Femur (tissue), 1 donor: ENCODE measurements around the gene ZNF594.
"Not testable (repeated sequence)": the region's sequence is repeated elsewhere in the genome, so short reads cannot be mapped to it uniquely, and the experiment has no call there.

Experiments used
- DNase-seq: peaks from one replicate; pipeline ENCODE4 v3.0.0-alpha.2; 2017

The ZNF594 gene

DNA sequence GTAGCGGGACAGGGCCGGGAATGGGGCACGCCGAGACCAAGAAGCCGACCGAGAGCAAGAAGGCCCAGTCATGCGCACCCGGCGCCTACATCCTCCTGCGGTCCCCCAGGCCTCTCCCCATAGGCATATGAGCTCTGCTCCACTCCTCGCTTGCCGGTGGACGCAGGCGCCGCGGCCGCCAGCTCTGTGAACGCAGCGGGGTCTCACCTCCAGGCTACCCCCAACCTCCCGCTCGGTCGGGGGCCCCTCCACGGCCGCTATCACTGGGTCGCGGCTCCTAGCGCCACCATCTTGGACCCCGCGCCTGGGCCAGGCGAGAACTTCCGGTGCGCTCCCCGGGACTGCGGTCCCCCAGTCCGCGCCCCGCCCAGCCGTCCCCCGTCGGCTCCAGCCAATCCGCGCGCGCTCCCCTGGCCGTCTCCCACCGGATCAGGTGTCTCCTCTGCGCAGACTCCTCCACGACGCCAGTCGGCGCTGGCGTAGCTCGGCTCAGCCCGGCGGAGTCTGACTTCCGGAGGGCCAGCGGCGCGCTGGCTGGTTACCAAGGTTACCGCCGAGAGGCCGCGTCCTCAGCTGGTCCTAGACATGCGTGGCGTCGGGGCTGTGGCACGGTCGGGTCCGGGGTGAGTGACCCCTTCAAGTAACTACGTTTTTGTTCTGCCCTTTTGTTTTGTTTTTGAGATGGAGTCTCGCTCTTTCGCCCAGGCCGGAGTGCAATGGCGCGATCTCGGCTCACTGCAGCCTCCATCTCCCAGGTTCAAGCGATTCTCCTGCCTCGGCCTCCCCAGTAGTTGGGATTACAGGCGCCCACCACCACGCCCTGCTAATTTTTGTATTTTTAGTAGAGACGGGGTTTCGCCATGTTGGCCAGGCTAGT, at the start of gene ZNF594:
Gene ZNF594 (minus strand): TSS at position 328 of the 877 bp plus-strand sequence. CDS start 7,612 bp downstream, outside the sequence.
- peak; percentile 98 for DNase-seq

DNA sequence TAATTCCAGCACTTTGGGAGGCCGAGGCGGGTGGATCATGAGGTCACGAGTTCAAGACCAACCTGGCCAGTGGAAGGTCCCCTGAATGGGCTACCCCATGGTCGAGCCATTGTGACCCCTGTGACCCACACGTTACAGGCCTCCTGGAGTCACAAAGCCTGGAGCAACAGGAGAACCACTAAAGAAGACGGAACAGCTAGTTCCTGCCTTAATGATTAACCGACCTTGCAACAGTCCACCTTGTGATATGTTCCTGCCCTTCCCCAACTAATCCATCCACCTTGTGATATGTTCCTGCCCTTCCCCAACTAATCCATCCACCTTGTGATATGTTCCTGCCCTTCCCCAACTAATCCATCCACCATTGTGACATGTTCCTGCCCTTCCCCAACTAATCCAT, 48.1 kb upstream of the ZNF594 start:
- not testable (repeated sequence) for DNase-seq

DNA sequence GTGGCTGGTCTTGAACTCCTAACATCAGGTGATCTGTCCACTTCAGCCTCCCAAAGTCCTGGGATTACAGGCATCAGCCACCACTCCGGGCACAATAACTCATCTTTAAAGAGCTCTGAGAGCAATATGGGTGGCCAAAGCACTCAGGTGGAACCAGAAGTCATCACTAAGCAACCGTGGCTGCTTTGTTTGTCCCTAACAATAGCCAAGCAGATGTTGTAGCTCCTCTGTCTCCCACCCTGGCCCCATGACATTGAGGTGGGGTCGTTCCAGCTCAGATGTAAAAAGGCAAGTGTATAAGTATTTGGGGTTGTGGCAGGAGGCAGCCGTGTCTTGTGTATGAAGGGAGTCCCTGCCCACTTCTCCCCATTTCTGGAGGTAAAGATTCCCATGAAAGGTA, 46.7 kb upstream of the ZNF594 start:
- no peak for DNase-seq

DNA sequence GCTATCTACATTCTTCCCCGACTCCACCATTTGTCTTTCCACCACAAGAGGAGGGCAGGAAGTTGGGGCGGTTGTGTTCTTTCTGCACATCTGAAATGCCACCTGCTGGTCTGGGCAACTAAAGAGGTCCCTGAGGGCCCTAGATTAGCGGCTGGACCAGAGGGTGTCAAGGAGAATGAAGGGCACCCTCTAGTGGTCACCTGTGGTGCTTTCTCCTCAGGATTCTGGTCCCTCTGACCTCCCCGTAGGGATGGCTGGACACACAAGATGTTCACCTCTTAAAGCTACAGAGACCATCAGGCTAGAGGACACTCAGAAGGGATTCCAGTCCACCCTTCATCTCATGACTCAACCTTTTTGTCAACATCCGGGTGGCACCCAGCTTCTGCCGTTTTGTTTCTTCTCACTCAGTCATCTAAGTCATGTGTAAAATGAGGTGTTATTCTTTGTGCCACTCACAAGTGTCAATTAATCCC, 45.9 kb upstream of the ZNF594 start:
- DNase-seq, result peak; percentile 27

DNA sequence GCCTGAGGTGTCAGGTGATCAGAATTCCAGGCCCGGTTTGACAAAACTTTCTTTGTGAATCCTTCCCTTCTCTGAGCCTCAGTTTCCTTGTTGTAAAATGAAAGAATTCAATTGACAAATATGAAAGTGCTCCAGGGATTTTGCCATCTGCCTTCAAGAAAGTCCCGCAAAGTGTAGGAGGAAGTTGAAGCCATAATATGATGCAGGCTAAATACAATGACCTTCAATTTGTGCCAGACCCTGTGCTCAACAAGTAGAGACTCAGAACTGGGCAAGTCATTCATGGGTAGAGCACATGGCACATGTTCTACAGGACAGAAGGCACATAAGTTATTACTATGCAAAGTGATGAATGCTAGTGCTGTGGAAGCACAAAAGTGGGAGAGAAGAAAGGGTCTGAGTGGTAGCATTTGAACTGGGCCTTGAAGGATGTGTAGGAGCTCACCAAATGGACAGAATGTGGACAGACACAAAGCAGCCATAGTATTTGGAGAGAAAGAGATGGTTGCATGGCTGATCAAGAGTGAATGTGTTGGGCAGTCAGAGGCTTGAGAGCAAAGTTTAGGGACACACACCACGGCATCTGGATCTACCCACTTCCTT, 45.4 kb upstream of the ZNF594 start:
- no peak for DNase-seq

DNA sequence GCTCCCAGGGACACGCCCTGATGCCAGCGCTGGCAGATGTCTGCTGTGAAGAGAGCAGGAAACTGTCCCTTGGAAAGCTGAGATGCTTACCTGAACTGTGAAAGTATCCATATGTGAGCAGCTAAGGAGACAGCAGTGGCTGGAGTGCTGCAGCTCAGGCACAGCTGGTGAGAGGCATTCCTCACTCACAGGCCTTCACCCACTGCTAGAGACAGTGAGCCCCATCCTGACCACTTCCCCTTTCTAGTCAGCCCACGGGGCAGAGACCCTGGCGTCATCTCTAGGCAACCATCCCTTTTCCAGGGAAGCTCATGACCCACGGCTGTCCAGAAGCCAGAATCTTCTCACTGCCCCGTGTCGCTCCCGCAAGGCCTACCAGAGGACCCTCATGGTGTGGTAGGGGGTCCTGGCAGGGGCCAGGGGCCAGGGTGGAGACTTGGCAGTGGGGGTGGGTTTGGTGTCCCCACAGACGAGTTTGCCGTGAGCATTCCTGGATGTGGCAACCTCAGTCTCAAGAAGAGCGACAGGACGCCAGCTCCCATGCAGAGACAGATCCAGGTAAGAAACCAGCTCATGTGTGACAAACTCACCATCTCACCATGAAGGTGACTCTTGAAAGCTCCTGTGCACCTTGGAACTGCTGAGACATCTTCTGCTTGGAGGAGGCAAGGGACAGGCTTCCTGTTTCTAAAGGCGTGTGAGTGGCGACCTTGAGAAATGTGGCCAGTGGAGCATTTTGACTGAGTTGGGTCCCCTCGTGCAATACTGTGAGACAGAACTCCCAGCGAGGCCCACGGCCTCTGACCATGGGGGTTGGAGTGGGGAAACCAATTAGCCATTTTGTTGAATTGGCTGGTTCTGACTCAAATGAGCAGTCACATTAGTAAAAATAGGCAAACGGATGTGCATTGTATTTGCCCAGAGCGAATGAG, 43.2 kb upstream of the ZNF594 start, which contains the start of gene SCIMP:
Gene SCIMP (minus strand): TSS at position 216 of the 932 bp plus-strand sequence. CDS start 105 bp downstream, at position 111.
- peak; percentile 37 for DNase-seq

DNA sequence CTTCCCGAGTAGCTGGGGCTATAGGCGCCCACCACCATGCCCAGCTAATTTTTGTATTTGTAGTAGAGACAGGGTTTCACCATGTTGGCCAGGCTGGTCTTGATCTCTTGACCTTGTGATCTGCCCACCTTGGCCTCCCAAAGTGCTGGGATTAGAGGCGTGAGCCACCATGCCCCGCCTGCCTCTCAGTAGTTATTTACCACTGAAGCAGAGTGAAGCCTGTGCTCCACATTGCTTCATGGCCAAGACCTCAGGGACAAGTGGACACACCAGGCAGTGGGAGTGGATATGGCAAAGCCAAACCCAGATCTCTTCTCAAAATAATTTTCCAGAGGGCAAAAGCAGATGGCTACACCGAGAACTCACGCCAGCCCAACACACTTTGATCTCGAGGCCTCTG, 41.8 kb upstream of the ZNF594 start:
- DNase-seq, result not testable (repeated sequence)

DNA sequence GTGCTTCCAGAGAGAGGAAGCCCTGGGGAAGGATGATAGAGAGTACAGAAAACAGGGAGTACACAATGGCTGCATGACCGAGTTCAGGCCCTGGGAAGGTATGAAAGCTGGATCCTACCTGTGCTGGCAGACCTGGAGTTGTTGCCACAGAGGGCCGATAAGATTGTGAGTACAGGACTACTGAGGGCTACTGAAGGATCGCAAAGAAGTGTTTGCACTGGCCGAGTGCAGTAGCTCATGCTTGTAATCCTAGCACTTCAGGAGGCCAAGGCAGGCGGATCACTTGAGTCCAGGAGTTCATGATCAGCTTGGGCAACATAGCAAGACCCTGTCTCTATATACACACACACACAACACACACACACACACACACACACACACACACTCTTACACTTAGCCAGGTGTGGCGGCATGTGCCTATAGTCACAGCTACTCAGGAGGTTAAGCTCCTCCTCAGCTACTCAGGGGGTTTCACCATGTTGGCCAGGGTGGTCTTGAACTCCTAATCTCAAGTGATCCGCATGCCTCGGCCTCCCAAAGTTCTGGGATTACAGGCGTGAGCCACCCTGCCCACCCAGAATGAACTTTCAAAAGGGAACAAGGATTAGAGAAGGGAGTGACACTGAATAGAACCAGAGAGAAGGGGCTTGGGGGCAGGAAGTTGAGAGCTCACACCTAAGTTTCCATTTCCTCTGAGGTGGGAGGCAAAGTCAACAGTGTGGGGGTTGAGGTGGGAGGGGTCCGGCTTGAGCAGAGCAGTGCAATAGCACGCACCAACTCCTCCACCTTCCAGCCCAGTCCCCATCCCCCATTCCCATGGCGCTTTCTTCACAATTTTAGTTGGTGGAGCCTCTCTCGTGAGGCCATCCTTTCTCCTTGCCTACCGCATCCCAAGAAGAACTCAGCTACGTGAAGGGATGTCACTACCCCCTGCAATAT, 35.5 kb upstream of the ZNF594 start:
- no peak for DNase-seq

DNA sequence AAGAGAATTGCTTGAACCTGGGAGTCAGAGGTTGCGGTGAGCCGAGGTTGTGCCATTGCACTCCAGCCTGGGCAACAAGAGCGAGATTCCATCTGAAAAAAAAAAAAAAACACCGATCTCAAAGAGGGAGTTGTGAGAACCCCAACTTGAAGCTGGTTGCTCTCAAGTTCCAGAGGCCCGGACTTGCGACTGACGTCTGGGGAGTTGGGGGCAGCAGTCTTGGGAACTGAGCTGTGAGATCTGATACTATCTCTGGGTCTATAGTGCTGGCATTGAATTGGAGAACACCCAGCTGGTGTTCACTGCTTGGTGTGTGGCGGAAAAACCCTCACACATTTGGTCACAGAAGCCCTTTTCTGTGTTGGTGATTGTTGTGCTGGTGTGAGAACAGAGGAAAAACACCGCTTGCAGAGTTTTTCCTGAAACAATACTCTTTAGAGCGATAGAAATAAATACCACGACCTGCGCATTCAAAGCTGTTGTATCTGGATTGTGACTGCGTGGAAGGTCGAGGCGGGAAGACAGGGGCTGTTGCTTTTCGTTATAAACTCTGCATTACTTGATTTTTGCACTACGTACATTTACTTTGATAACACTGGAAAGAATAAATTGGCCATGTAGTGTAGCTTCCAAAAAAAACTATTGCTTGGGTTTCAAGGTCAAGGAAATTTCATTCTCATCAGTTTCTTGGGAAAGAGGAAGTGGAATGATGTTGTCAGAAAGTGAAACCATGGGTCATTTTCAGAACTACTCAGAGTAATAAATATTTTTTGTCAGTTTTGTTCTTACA, 34.2 kb upstream of the ZNF594 start:
- DNase-seq, result no peak

DNA sequence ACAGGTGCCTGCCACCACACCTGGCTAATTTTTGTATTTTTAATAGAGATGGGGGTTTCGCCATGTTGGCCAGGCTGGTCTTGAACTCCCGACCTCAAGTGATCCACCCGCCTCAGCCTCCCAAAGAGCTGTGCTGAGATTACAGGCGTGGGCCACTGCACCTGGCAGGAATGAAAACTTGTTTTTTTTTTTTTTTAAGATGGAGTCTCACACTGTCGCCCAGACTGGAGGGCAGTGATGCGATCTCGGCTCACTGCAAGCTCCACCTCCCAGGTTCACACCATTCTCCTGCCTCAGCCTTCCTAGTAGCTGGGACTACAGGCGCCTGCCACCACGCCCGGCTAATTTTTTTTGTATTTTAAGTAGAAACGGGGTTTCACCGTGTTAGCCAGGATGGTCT, 30.2 kb upstream of the ZNF594 start:
- not testable (repeated sequence) for DNase-seq

DNA sequence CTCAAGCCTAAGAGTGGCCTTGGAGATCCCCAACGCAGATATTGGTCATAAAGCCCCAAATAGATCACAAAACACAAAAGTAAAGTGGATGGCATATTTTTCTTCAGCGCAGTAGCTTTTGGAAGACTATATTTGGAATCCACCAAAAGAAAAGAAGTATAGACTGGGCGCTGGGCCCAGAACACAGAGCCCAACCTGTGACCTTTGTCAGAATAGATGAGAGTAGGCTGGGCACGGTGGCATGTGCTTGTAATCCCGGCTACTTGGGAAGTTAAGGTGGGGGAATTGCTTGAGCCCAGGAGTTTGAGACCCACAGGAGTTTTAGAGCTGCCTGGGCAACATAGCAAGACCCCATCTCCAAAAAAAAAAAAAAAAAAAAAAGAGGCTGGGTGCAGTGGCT, 28.4 kb upstream of the ZNF594 start:
- no peak for DNase-seq

DNA sequence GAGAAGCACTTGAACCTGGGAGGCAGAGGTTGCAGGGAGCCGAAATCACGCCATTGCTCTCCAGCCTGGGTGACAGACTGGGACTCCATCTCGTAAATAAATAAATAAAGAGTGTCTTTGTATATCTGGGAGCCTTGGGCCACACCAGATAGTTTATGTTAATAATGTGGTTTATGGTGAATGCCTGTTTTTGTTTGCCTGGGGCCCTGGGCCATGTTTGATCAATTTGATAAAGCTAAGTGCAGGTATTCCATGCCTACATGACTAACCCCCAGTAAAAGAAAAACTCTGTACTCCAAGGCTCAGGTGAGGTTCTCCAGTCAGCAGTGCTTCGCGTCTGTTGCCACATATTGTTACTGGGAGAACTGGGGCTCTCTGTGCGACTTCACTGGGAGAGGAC, 27.9 kb upstream of the ZNF594 start:
- no peak for DNase-seq

DNA sequence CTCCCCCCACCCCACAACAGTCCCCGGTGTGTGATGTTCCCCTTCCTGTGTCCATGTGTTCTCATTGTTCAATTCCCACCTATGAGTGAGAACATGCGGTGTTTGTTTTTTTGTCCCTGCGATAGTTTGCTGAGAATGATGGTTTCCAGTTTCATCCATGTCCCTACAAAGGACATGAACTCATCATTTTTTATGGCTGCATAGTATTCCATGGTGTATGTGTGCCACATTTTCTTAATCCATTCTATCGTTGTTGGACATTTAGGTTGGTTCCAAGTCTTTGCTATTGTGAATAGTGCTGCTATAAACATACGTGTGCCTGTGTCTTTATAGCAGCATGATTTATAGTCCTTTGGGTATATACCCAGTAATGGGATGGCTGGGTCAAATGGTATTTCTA, 25.9 kb upstream of the ZNF594 start:
- DNase-seq, result not testable (repeated sequence)

DNA sequence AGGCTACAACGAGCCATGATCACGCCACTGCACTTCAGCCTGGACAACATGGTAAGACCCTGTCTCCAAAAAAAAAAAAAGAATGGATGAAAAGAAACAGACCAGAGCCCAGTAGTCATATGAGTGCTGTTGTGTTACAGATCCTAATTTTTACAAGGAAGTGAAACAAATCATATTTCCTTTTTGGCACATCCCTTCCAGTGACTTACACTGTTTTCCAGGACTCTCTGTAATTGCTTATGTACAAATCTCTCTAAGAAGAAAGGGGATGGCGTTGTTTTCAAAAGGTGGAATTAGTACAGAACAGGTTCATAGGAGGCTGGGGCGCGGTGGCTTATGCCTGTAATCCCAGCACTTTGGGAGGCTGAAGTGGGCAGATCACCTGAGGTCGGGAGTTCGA, 19.8 kb upstream of the ZNF594 start:
- DNase-seq, result no peak

DNA sequence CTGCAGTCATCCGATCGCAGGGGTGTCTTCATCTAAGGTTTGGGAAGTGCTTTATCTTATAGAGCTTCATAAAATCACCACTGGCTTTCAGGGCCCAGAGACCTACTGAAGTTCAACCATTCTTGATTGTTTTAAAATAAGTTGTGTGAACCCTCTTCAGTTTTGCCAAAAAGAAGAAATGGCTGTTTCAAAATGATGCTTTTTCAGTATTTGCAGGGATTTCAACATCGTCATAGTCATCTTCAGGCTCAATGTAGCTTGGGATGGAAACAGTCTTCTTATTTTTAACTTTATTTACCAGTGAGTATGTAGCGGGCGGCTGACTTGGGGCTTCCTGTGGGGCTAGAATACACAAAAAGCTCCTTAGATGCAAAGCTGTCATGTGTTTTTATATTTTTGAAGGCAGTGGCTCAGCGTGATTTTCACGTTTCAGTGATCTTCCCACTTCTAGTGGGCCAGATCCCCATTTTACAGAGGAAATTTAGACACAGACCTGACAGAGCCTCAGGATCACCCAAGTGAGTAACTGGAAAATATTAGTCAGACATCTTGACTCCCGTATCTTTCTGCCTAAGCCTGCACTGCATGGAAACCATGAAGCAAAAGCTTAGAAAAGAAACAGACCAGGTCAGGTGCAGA, 19.1 kb upstream of the ZNF594 start:
- no peak for DNase-seq

DNA sequence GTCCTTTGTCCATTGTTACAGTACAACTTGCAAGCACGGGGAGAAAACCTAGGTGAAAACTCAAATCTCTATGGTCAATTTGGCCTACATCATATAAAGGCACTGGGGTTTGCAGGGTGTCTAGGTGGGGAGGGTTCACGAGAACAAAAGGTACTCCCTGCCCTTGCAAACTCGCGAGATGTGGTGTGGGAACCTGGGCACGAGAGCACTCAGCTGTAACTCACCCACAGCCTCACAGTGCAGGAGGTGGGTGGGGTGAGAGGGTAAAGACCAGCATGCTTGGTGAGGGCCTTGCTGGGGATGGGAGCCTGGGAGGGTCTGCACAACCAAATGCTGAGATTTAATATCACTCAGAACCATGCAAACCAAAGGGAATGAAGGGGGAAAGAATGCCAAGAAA, 18.4 kb upstream of the ZNF594 start:
- DNase-seq, result no peak

DNA sequence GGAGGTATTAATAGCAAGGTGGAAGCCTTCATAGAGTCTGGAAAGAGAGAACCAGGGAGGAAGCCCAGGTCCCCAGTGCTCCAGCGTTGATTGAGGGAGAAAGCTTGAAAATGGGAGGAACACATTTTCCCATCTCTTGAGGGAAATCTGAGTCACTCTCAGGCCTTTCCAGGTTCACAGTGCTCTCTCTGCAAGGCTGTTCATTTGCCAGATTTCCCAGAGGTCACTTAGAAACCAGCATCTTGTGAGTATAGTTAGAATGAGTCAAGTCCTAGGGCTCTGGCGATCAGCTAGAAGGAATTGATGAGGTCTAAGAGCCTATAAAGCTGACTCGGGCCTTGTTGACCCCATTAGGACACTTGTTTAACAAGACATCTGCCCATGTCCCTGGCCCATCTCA, 17.7 kb upstream of the ZNF594 start:
- DNase-seq, result no peak

DNA sequence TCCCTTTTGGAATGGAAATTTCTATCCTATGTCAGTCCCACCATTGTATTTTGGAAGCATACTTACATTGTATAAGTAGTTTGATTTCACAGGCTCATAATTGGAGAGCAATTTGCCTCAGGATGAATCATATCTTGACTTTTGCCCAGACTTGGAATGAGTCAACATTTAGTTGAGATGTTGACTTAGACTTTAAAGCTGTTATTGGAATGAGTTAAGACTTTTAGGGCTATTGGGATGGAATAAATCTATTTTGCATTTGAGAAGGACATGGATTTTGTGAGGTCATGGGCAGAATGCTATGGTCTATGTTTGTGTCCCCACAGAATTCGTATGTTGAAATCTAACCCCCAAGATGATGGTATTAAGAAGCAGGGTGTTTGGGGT, 12.2 kb upstream of the ZNF594 start:
- DNase-seq, result no peak

DNA sequence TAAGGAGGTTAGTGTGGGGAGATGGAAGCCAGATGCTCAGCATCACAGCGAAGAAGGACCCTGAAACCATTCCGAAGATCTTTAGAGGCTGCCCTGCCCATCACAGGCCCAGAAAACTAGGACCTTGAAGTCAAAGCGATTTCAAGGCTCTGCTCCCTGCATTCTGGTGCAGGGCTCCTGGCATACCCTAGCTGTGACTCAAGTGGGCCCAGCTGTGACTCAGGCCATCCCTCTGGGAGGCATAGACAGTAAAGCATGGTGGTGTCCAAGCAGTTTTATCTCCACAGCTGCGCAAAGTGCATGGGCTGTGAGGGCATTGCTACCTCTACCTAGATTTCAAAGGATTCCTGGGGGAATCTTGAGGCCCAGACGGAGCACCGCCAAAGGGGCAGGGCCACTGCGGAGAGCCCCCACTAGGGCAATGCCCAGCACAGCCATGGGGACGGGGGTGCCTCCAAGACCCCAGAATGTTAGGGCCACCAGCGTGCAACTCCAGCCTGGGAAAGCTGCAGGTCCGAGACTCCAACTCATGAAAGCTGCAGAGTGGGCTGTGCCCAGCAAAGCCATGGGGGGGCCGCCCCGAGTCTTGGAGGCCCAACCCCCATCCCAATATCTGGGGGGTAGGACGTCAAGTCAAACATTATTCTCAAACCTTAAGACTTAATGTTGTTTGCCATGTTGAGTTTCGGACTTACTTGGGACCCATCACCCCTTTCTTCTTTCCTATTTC, 11.7 kb upstream of the ZNF594 start:
- DNase-seq, result no peak

DNA sequence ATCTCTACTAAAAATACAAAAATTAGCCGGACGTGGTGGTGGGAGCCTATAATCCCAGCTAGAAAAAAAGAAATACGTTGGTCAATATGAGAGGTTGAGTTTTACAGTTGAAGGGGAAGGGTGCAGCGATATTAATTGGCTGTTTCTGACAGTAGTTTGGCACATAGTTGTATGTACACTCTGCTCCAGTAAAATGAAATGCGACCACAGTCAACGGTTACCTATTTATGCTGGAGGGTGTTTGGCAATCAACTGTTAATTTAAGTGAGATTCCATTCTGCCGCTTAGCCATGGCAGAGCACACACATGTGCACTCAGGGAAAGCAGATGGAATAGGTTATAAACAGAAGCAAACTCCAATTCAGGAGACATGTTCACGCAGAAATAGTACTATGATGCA, 9.3 kb upstream of the ZNF594 start:
- DNase-seq, result no peak
